ENCODE data around the gene TCEA2. TPM values are rescaled to one million over a fixed set of nuclear protein-coding genes. Genes with fewer than 3 reads are reported as not detected.

The TCEA2 gene
- total RNA-seq, 3 donors from 2014 or later: 23.9 to 39.4 (median 26.6) TPM

DNA sequence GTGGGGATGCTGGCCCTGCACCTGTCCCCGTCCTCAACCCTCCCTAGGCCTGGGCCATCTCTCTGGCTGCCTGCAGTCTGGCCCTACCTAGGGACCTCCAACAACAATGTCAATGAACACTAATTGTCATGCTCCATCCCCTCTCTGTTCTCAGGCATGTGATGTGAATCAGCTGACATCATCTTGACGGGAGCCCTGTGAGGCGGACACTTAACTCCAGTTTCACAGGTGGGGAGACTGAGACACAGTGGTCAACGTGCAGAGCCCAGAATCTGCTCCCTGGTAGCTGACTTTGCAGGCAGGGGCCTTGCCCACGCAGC lies 762 bp upstream of the TCEA2 start:
- Histone ChIP-seq H3K27me3 (peaks cover 0 to 4% of the 10 kb centered on the region in 2 donors), H3K9me3 (no peaks in the 10 kb centered on the region), H3K4me1 (peaks cover 6 to 15% of the 10 kb centered on the region in 2 donors), H3K36me3 (no peaks in the 10 kb centered on the region), H3K27ac (peak overlapping the region; percentile 84 to 93), H3K4me3 (peak overlapping the region; percentile 89 to 100 (median 92))
- TF ChIP-seq, protein P1, sequence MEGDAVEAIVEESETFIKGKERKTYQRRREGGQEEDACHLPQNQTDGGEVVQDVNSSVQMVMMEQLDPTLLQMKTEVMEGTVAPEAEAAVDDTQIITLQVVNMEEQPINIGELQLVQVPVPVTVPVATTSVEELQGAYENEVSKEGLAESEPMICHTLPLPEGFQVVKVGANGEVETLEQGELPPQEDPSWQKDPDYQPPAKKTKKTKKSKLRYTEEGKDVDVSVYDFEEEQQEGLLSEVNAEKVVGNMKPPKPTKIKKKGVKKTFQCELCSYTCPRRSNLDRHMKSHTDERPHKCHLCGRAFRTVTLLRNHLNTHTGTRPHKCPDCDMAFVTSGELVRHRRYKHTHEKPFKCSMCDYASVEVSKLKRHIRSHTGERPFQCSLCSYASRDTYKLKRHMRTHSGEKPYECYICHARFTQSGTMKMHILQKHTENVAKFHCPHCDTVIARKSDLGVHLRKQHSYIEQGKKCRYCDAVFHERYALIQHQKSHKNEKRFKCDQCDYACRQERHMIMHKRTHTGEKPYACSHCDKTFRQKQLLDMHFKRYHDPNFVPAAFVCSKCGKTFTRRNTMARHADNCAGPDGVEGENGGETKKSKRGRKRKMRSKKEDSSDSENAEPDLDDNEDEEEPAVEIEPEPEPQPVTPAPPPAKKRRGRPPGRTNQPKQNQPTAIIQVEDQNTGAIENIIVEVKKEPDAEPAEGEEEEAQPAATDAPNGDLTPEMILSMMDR (IDR thresholded peaks at IDR 0.05): no peak
- TF ChIP-seq POLR2A (IDR thresholded peaks at IDR 0.05): no peak
- TF ChIP-seq POLR2AphosphoS5 (IDR thresholded peaks at IDR 0.05): no peak
- DNase-seq (ENCODE audit: low spot score in 2 of 2): no peak
- intact Hi-C loops (cut with DNase I; ENCODE audit: low total_unique reads): no loop called here

DNA sequence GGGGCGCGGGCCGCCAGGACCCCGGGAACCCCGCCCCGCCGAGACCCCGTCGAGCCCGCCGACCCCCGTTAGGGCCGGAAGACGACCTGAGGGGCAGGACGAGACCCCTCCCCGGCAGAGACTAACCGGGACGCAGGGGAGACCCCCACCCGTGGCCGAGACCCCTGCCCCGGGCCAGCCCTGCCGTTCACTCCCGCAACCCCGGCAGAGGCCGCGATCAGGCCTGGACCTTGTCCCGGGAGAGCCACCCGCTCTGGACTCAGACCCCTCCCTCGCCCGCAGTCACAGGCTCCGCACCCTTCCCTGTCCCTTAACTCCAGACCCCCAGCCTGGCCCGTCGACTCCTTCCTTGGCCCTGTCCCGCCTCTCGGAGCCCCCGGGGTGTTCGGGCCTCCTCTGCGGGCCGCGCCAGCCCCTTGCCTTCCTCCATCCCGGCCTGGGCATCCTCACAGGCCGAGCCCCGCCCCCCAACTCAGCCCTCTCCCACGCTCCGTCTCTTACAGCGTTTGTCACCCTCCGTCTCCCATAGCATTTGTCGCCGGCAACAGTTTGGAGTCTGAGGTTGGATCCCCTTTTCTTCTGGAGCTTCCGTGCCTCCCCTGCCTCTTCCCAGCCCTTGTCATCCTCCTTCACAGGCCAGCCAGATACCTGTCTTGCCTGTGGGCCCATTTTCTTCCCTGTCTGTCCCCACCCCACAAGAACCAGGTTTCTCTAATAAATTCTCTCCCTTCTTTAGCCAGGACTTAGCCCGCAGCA lies 569 bp downstream of the TCEA2 start:
- peak in 1 of 2 donors; percentile 40 for DNase-seq (ENCODE audit: low spot score in 2 of 2)
- H3K27me3 ChIP-seq: no peaks in the 10 kb centered on the region
- H3K9me3 ChIP-seq: no peaks in the 10 kb centered on the region
- intact Hi-C loops (cut with DNase I; ENCODE audit: low total_unique reads): no loop called here
- no peaks in the 10 kb centered on the region for H3K36me3 ChIP-seq
- H3K4me3 ChIP-seq: peak overlapping the region; percentile 89 to 100 (median 92)
- TF ChIP-seq POLR2A (IDR thresholded peaks at IDR 0.05) (no peak), POLR2AphosphoS5 (IDR thresholded peaks at IDR 0.05) (no peak)
- TF ChIP-seq, protein P1 (IDR thresholded peaks at IDR 0.05): no peak
- peaks cover 6 to 15% of the 10 kb centered on the region in 2 donors for H3K4me1 ChIP-seq
- peak overlapping the region; percentile 84 to 93 for H3K27ac ChIP-seq

DNA sequence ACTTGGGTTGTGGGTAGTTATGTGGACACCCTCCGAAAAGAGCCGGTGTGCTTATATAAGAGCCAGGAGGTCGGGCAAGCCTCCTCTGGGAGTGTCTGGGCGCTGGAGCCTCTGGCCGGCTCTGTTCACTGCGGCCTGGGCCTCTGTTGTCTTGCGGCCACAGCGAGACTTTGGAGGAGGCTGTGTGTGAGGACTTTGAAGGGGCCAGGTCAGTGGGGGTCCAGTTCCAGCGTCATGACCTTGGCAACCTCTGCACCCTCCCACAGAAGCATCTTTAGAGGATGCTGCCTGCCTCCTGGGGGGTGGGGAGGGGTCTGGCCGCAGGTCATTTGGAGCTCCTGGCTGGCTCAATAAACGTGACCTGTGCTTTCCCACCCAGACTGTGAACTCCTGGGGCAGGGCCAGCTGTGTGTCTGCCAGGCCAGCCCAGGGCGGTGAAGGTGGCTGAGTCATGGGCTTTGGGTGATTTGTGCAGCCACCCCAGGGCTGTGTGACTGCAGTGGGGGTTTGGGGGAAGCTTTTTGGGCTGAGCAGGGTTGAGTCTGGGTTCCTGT lies 1.2 kb downstream of the TCEA2 start:
- Histone ChIP-seq H3K27ac (peak overlapping the region; percentile 84 to 93), H3K4me3 (peak overlapping the region; percentile 89 to 100 (median 92)), H3K9me3 (no peaks in the 10 kb centered on the region), H3K36me3 (no peaks in the 10 kb centered on the region), H3K4me1 (peaks cover 6 to 15% of the 10 kb centered on the region in 2 donors), H3K27me3 (no peaks in the 10 kb centered on the region)
- intact Hi-C loops (cut with DNase I; ENCODE audit: low total_unique reads): no loop called here
- TF ChIP-seq POLR2A (IDR thresholded peaks at IDR 0.05) (no peak), POLR2AphosphoS5 (IDR thresholded peaks at IDR 0.05) (no peak)
- TF ChIP-seq, protein P1 (IDR thresholded peaks at IDR 0.05): no peak
- no peak for DNase-seq (ENCODE audit: low spot score in 2 of 2)

DNA sequence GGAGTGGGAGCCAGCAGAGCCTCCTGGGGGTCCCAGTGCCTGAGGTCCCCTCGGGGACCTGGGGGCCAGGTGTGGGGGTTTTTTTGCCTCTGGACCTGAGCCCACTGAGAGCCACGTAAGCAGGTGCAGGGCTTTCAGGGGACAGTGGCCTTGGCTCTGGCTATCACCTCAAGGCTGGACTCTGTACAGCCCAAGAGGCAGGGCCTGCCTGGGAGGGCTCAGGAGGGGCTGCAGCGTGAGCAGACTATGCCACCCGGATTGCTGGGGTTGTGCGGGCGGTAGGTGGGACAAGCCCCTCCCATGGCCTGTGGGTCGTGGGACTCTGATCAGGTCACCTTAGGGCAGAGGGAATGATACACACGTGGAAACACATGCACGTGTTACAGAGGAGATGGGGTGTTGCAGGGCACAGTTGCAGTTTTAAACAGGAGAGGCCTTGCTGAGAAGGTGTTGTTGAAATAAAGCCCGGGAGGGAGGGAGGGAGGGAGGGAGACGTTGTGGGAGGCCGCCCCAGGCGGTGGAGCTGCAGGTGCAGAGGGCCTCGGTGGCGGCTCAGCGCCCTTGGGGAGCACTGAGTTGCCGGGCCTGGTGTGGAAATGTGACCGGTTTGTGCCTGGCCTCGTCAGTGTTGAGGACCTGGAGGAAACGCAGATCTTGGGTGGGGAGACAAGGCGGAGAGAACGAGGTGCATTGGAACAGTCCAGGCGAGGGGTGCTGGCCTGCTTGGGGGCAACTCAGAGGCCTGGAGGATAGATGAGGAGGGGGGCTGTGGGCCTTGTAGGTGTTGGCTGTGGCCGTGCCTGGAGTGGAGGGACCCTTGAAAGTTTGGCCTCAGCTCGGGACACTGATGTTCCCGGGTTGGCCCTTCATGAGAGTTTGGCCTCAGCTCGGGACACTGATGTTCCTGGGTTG lies 2.3 kb downstream of the TCEA2 start:
- no peak for DNase-seq (ENCODE audit: low spot score in 2 of 2)
- no peaks in the 10 kb centered on the region for H3K9me3 ChIP-seq
- H3K4me1 ChIP-seq: peaks cover 6 to 15% of the 10 kb centered on the region in 2 donors
- H3K27ac ChIP-seq: peak overlapping the region in 1 of 2 donors; percentile 3
- TF ChIP-seq POLR2AphosphoS5 (IDR thresholded peaks at IDR 0.05): no peak
- TF ChIP-seq, protein P1 (IDR thresholded peaks at IDR 0.05): no peak
- no peak overlapping the region for H3K4me3 ChIP-seq
- H3K27me3 ChIP-seq: no peaks in the 10 kb centered on the region
- intact Hi-C loops (cut with DNase I; ENCODE audit: low total_unique reads): no loop called here
- no peaks in the 10 kb centered on the region for H3K36me3 ChIP-seq
